HepG2 (cell line): ENCODE measurements around the gene IKZF4. TPM values are rescaled to one million over a fixed set of nuclear protein-coding genes. Genes with fewer than 3 reads are reported as not detected.

Source experiments
- DDIT3 ChIP-seq: sonication (generic); formaldehyde crosslinking; IDR thresholded peaks from 2 replicates; pipeline ENCODE4 v1.4.0; 2020; ENCODE audit warnings: mild to moderate bottlenecking, missing genetic modification reagents
- NFAT5 ChIP-seq: sonication (generic); formaldehyde crosslinking; IDR thresholded peaks from 2 replicates; pipeline ENCODE4 v1.4.0; 2020; ENCODE audit warnings: missing genetic modification reagents
- NFE2L1 ChIP-seq: sonication (generic); formaldehyde crosslinking; IDR thresholded peaks from 2 replicates; pipeline ENCODE4 v1.4.0; 2020; ENCODE audit warnings: missing genetic modification reagents, mild to moderate bottlenecking, borderline replicate concordance
- RFX3 ChIP-seq: IDR thresholded peaks from 2 replicates; pipeline ENCODE4 v1.6.1; 2016; ENCODE audit warnings: missing biosample characterization, missing genetic modification reagents
- TRIM24 ChIP-seq: sonication (generic); formaldehyde crosslinking; IDR thresholded peaks from 2 replicates; pipeline ENCODE4 v1.8.0; 2022; ENCODE audit warnings: mild to moderate bottlenecking, missing genetic modification reagents
- TSC22D2 ChIP-seq: sonication (generic); formaldehyde crosslinking; IDR thresholded peaks from 2 replicates; pipeline ENCODE4 v1.5.1; 2020; ENCODE audit warnings: missing genetic modification reagents, mild to moderate bottlenecking, borderline replicate concordance
- ZBTB2 ChIP-seq: sonication (generic); formaldehyde crosslinking; IDR thresholded peaks from 2 replicates; pipeline ENCODE4 v1.8.0; 2022; ENCODE audit warnings: low read depth, missing genetic modification reagents
- ZNF138 ChIP-seq: sonication (generic); formaldehyde crosslinking; IDR thresholded peaks from 2 replicates; pipeline ENCODE4 v1.5.0; 2020; ENCODE audit warnings: mild to moderate bottlenecking, low read depth, missing genetic modification reagents
- ZNF276 ChIP-seq: sonication (generic); formaldehyde crosslinking; IDR thresholded peaks from 2 replicates; pipeline ENCODE4 v1.4.0; 2020; ENCODE audit warnings: mild to moderate bottlenecking, low read depth, missing genetic modification reagents
- ZNF547 ChIP-seq: sonication (generic); formaldehyde crosslinking; IDR thresholded peaks from 2 replicates; pipeline ENCODE4 v1.5.1; 2020; ENCODE audit warnings: mild to moderate bottlenecking, missing genetic modification reagents
- ZNF557 ChIP-seq: sonication (generic); formaldehyde crosslinking; IDR thresholded peaks from 2 replicates; pipeline ENCODE4 v1.4.0; 2020; ENCODE audit warnings: missing genetic modification reagents
- ZNF616 ChIP-seq: sonication (generic); formaldehyde crosslinking; IDR thresholded peaks from 2 replicates; pipeline ENCODE4 v1.5.0; 2020; ENCODE audit warnings: low read depth, mild to moderate bottlenecking, missing genetic modification reagents
- ZNF761 ChIP-seq: sonication (generic); formaldehyde crosslinking; conservative IDR thresholded peaks from 2 replicates; pipeline ENCODE4 v1.4.0; 2020; ENCODE audit warnings: mild to moderate bottlenecking, missing genetic modification reagents
- polyA plus RNA-seq, 8 experiments: library from polyadenylated mRNA; depleted of rRNA in 3 of 8; stranded (reverse) in 7 of 8; unstranded in 1 of 8; fragments of >200 nt; fragmentation: Illumina TruSeq in 4 of 8; extraction: Trizol in 4 of 8; gene quantifications; 2 replicates each; pipeline versions ENCODE4 v1.2.1 to v1.2.3, GENCODE V29; 2011 to 2016; ENCODE audit warnings: low read depth in 4 of 8, missing spikeins in 1 of 8, mixed read lengths in 1 of 8; ENCODE audit not compliant: insufficient read depth in 1 of 8
- total RNA-seq, 5 experiments: library from RNA; depleted of rRNA; stranded (reverse); fragments of >200 nt; fragmentation: Illumina TruSeq; extraction: Trizol; gene quantifications; 2 replicates each; pipeline ENCODE4 v1.2.3, GENCODE V29; 2016; ENCODE audit warnings: low read depth in 1 of 5
- TF ChIP-seq, protein P1 (sequence below): sonication (generic); formaldehyde crosslinking; IDR thresholded peaks from 2 replicates; pipeline ENCODE4 v1.4.0; 2020; ENCODE audit warnings: mild to moderate bottlenecking, missing genetic modification reagents, borderline replicate concordance

IKZF4 gene
- total and polyA plus RNA-seq, 2 of the 13 experiments (the other 11 are each of a cell fraction or from before 2014, with no cell fraction given): 0.58 to 2.2 TPM

DNA sequence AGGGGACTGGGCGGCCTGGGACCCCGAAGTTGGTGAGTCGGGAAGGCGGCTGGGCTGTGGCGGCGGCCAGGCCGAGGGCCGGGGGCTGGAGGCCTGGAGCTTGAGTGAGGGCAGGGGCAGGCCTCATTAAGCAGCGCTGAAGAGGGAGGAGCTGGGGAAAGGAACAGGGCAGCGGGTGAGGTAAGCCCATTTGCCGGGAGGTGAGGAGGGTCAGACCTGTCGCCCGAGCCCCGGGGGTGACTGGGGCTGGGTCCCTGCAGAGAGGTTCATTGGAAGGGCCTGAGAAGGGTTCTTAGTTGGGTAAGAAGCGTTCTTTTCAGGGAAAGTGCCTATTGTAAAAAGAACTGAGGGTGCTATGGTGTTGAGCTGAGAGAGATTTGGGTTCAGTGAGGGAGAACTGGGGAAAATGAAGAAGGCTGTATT is 46.5 kb upstream of the IKZF4 start (continued):
- TF ChIP-seq, protein P1, sequence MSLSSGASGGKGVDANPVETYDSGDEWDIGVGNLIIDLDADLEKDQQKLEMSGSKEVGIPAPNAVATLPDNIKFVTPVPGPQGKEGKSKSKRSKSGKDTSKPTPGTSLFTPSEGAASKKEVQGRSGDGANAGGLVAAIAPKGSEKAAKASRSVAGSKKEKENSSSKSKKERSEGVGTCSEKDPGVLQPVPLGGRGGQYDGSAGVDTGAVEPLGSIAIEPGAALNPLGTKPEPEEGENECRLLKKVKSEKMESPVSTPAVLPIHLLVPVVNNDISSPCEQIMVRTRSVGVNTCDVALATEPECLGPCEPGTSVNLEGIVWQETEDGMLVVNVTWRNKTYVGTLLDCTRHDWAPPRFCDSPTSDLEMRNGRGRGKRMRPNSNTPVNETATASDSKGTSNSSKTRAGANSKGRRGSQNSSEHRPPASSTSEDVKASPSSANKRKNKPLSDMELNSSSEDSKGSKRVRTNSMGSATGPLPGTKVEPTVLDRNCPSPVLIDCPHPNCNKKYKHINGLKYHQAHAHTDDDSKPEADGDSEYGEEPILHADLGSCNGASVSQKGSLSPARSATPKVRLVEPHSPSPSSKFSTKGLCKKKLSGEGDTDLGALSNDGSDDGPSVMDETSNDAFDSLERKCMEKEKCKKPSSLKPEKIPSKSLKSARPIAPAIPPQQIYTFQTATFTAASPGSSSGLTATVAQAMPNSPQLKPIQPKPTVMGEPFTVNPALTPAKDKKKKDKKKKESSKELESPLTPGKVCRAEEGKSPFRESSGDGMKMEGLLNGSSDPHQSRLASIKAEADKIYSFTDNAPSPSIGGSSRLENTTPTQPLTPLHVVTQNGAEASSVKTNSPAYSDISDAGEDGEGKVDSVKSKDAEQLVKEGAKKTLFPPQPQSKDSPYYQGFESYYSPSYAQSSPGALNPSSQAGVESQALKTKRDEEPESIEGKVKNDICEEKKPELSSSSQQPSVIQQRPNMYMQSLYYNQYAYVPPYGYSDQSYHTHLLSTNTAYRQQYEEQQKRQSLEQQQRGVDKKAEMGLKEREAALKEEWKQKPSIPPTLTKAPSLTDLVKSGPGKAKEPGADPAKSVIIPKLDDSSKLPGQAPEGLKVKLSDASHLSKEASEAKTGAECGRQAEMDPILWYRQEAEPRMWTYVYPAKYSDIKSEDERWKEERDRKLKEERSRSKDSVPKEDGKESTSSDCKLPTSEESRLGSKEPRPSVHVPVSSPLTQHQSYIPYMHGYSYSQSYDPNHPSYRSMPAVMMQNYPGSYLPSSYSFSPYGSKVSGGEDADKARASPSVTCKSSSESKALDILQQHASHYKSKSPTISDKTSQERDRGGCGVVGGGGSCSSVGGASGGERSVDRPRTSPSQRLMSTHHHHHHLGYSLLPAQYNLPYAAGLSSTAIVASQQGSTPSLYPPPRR (CRISPR knock-in tag): no peak
- TF ChIP-seq RFX3 (CRISPR knock-in tag) (no peak), NFE2L1 (CRISPR knock-in tag) (no peak), ZNF557 (CRISPR knock-in tag) (no peak), ZNF616 (CRISPR knock-in tag) (no peak), NFAT5 (CRISPR knock-in tag) (no peak), TRIM24 (CRISPR knock-in tag) (no peak), ZBTB2 (CRISPR knock-in tag) (no peak), ZNF547 (no peak), ZNF761 (CRISPR knock-in tag) (no peak), DDIT3 (CRISPR knock-in tag) (no peak), TSC22D2 (CRISPR knock-in tag) (no peak), ZNF138 (CRISPR knock-in tag) (no peak), ZNF276 (CRISPR knock-in tag) (no peak)
